H9 (cell line): ENCODE data around the gene STK32B. TPM values are rescaled to one million over a fixed set of nuclear protein-coding genes. Genes with fewer than 3 reads are reported as not detected.

Experiments
- DNase-seq: peaks from one replicate; pipeline ENCODE4 v3.0.0-alpha.2; 2017
- H2AFZ ChIP-seq: one replicate; pipeline ENCODE4 v1.6.1; 2013; ENCODE audit warnings: mild to moderate bottlenecking, low read length, control low read depth, moderate library complexity
- H2AK5ac ChIP-seq: 2 replicates; pipeline ENCODE4 v1.6.1; 2013; ENCODE audit warnings: low read length, control low read depth, mixed read lengths; ENCODE audit not compliant: insufficient read length
- H2BK120ac ChIP-seq: one replicate; pipeline ENCODE4 v1.6.1; 2013; ENCODE audit warnings: low read depth, mild to moderate bottlenecking, low read length, control low read depth, inconsistent platforms; ENCODE audit not compliant: poor library complexity, severe bottlenecking
- H2BK12ac ChIP-seq: 2 replicates; pipeline ENCODE4 v1.6.1; 2013; ENCODE audit warnings: low read length, control low read depth, mixed read lengths, low read depth; ENCODE audit not compliant: insufficient read length
- H2BK15ac ChIP-seq: 2 replicates; pipeline ENCODE4 v1.6.1; 2013; ENCODE audit warnings: low read depth, low read length, control low read depth
- H2BK20ac ChIP-seq: one replicate; pipeline ENCODE4 v1.6.1; 2013; ENCODE audit warnings: low read depth, mild to moderate bottlenecking, low read length, control low read depth, inconsistent platforms; ENCODE audit not compliant: poor library complexity, severe bottlenecking
- H2BK5ac ChIP-seq: 2 replicates; pipeline ENCODE4 v1.6.1; 2013; ENCODE audit warnings: low read length, control low read depth, mixed read lengths; ENCODE audit not compliant: insufficient read length
- H3K14ac ChIP-seq: 2 replicates; pipeline ENCODE4 v1.6.1; 2013; ENCODE audit warnings: low read length, control low read depth; ENCODE audit not compliant: insufficient read depth
- H3K18ac ChIP-seq: 2 replicates; pipeline ENCODE4 v1.6.1; 2013; ENCODE audit warnings: low read depth, mild to moderate bottlenecking, mixed read lengths, low read length, control low read depth; ENCODE audit not compliant: insufficient read length
- H3K23ac ChIP-seq: 2 replicates; pipeline ENCODE4 v1.6.1; 2013; ENCODE audit warnings: low read length, control low read depth, mixed read lengths, low read depth; ENCODE audit not compliant: insufficient read length
- H3K23me2 ChIP-seq: 2 replicates; pipeline ENCODE4 v1.6.1; 2013; ENCODE audit warnings: low read depth, mild to moderate bottlenecking, mixed read lengths, low read length, control low read depth; ENCODE audit not compliant: insufficient read length, poor library complexity, severe bottlenecking
- H3K27ac ChIP-seq: 2 replicates; pipeline ENCODE4 v1.5.1; 2013; ENCODE audit warnings: low read length, control low read depth, mixed read lengths, low read depth; ENCODE audit not compliant: insufficient read length
- H3K27me3 ChIP-seq: 2 replicates; pipeline ENCODE4 v1.6.1; 2013; ENCODE audit warnings: low read length, control low read depth, inconsistent platforms; ENCODE audit not compliant: insufficient read depth
- H3K4ac ChIP-seq: 2 replicates; pipeline ENCODE4 v1.6.1; 2013; ENCODE audit warnings: low read depth, mild to moderate bottlenecking, control low read depth, inconsistent platforms, low read length, moderate library complexity
- H3K4me1 ChIP-seq: 2 replicates; pipeline ENCODE4 v1.6.1; 2013; ENCODE audit warnings: low read length, control low read depth, inconsistent platforms; ENCODE audit not compliant: insufficient read depth
- H3K4me2 ChIP-seq: 2 replicates; pipeline ENCODE4 v1.6.1; 2013; ENCODE audit warnings: low read length, control low read depth, mixed read lengths; ENCODE audit not compliant: insufficient read length, insufficient read depth
- H3K56ac ChIP-seq: 2 replicates; pipeline ENCODE4 v1.6.1; 2013; ENCODE audit warnings: low read depth, mild to moderate bottlenecking, mixed read lengths, low read length, control low read depth; ENCODE audit not compliant: insufficient read length
- H3K79me1 ChIP-seq: 2 replicates; pipeline ENCODE4 v1.6.1; 2013; ENCODE audit warnings: low read depth, mild to moderate bottlenecking, moderate library complexity, low read length, control low read depth, inconsistent platforms; ENCODE audit not compliant: insufficient read depth, poor library complexity, severe bottlenecking
- H3K79me2 ChIP-seq: 2 replicates; pipeline ENCODE4 v1.6.1; 2013; ENCODE audit warnings: low read length, control low read depth, inconsistent platforms; ENCODE audit not compliant: insufficient read depth
- H3K9ac ChIP-seq: 2 replicates; pipeline ENCODE4 v1.6.1; 2013; ENCODE audit warnings: low read length, control low read depth, mixed read lengths; ENCODE audit not compliant: insufficient read length; ENCODE audit errors: extremely low read depth
- H3K9me3 ChIP-seq: one replicate; pipeline ENCODE4 v1.6.1; 2013; ENCODE audit warnings: low read depth, low read length, inconsistent platforms; ENCODE audit not compliant: control insufficient read depth
- H3T11ph ChIP-seq: one replicate; pipeline ENCODE4 v1.6.1; 2013; ENCODE audit warnings: mild to moderate bottlenecking, low read length, control low read depth, inconsistent platforms
- H4K20me1 ChIP-seq: one replicate; pipeline ENCODE4 v1.6.1; 2013; ENCODE audit not compliant: control insufficient read depth, insufficient read length, insufficient read depth
- H4K5ac ChIP-seq: 2 replicates; pipeline ENCODE4 v1.6.1; 2013; ENCODE audit warnings: low read depth, mild to moderate bottlenecking, mixed read lengths, low read length, control low read depth; ENCODE audit not compliant: insufficient read length
- H4K8ac ChIP-seq: replicated peaks from 2 replicates; pipeline ENCODE4 v1.6.1; 2013; ENCODE audit warnings: low read length, control low read depth, mixed read lengths, low read depth; ENCODE audit not compliant: insufficient read length
- H4K91ac ChIP-seq: 2 replicates; pipeline ENCODE4 v1.6.1; 2013; ENCODE audit warnings: low read depth, mild to moderate bottlenecking, moderate library complexity, mixed read lengths, low read length, control low read depth; ENCODE audit not compliant: insufficient read length
- H3K27ac Mint-ChIP-seq, 3 experiments: 2 replicates in 2 of 3; 3 replicates in 1 of 3; pipeline ENCODE4 v1.8.0; 2020 to 2021; ENCODE audit warnings: mixed read lengths in 3 of 3, mild to moderate bottlenecking in 1 of 3, moderate library complexity in 1 of 3
- H3K27me3 Mint-ChIP-seq: 2 replicates; pipeline ENCODE4 v1.8.0; 2021; ENCODE audit warnings: low read depth, mild to moderate bottlenecking, moderate library complexity, mixed read lengths
- H3K36me3 Mint-ChIP-seq, 3 experiments: 2 replicates in 2 of 3; 3 replicates in 1 of 3; pipeline ENCODE4 v1.8.0; 2020 to 2021; ENCODE audit warnings: low read depth in 3 of 3, mixed read lengths in 3 of 3; ENCODE audit not compliant: insufficient read depth in 1 of 3
- H3K4me1 Mint-ChIP-seq, 2 experiments: 2 replicates each; pipeline ENCODE4 v1.8.0; 2020; ENCODE audit warnings: mixed read lengths in 2 of 2
- H3K4me3 Mint-ChIP-seq, 2 experiments: 2 replicates in 1 of 2; 3 replicates in 1 of 2; pipeline ENCODE4 v1.8.0; 2020 to 2021; ENCODE audit warnings: mild to moderate bottlenecking in 2 of 2, mixed read lengths in 2 of 2, moderate library complexity in 1 of 2
- H3K9me3 Mint-ChIP-seq, 2 experiments: 2 replicates in 1 of 2; 3 replicates in 1 of 2; pipeline ENCODE4 v1.8.0; 2020; ENCODE audit warnings: mild to moderate bottlenecking in 2 of 2, mixed read lengths in 2 of 2, moderate library complexity in 1 of 2
- CTCF ChIP-seq: fragments of 200-600 bp; sonication (generic); conservative IDR thresholded peaks from 3 replicates; pipeline ENCODE4 v1.8.0; 2021; ENCODE audit warnings: antibody characterized with exemption, mild to moderate bottlenecking
- WGBS: extraction: QIAGEN DNeasy Blood & Tissue Kit; methylation state at CpG from one replicate; pipeline ENCODE4 v1.1.7; 2013; ENCODE audit warnings: missing lambda C conversion rate, low lambda C conversion rate, mixed read lengths; ENCODE audit not compliant: insufficient read length; ENCODE audit errors: extremely low coverage; 5-methylcytosine and 5-hydroxymethylcytosine counted together
- total RNA-seq: library from RNA; stranded (reverse); gene quantifications from 2 replicates; pipeline ENCODE4 v1.2.1, GENCODE V29; 2021

STK32B gene
- total RNA-seq, 1 experiment from 2014 or later: 1.0 TPM

- no peak overlapping the region for H2BK120ac ChIP-seq
These were observed 581 bp upstream of the STK32B start for GRCh38 chr4:5050520-5051277.

More at GRCh38 chr4:5050520-5051277, 581 bp upstream of the STK32B start:
- Mint-ChIP-seq H3K27ac (no peak overlapping the region), H3K27me3 (peaks cover 75% of the 10 kb centered on the region), H3K4me3 (peak overlapping the region; percentile 72 to 87), H3K4me1 (peaks cover 10 to 11% of the 10 kb centered on the region in 2 experiments), H3K9me3 (peaks cover 2 to 5% of the 10 kb centered on the region in 2 experiments; a peak in 4 of 5 replicates), H3K36me3 (no peaks in the 10 kb centered on the region)
- no peak overlapping the region for H3K9ac ChIP-seq
- no peak overlapping the region for H3K18ac ChIP-seq
- H3K4ac ChIP-seq: no peak overlapping the region
- peak; percentile 87 for DNase-seq
- H3K79me1 ChIP-seq: no peaks in the 10 kb centered on the region
- H2AFZ ChIP-seq: no peak overlapping the region
- H3K23me2 ChIP-seq: peaks cover 12% of the 10 kb centered on the region
- no peak overlapping the region for H4K5ac ChIP-seq
- no peak overlapping the region for H4K91ac ChIP-seq
- H3K79me2 ChIP-seq: no peaks in the 10 kb centered on the region
- no peak overlapping the region for H3T11ph ChIP-seq
- no peak overlapping the region for H2AK5ac ChIP-seq
- no peaks in the 10 kb centered on the region for H3K9me3 ChIP-seq
- peaks cover 20% of the 10 kb centered on the region; the same call in 1 of the 2 replicates for H3K27me3 ChIP-seq
- peak; percentile 86 for TF ChIP-seq CTCF
- H3K27ac ChIP-seq: no peak overlapping the region
- no CpG with 5 or more reads among the region's 36 CpGs for WGBS
- no peak overlapping the region for H2BK15ac ChIP-seq
- H3K23ac ChIP-seq: no peak overlapping the region
- no peak overlapping the region for H3K56ac ChIP-seq
- no peaks in the 10 kb centered on the region for H4K20me1 ChIP-seq
- H2BK20ac ChIP-seq: no peak overlapping the region
- no peak overlapping the region for H3K14ac ChIP-seq
- no peaks in the 10 kb centered on the region for H3K4me1 ChIP-seq
- no peak overlapping the region for H2BK5ac ChIP-seq
- H2BK12ac ChIP-seq: no peak overlapping the region
- peak overlapping the region; percentile 69 for H3K4me2 ChIP-seq
- H4K8ac ChIP-seq: no peak overlapping the region
